Measurements from ENCODE around the gene XIAP.
"Not testable (repeated sequence)": the region's sequence is repeated elsewhere in the genome, so short reads cannot be mapped to it uniquely, and the experiment has no call there.

DNA sequence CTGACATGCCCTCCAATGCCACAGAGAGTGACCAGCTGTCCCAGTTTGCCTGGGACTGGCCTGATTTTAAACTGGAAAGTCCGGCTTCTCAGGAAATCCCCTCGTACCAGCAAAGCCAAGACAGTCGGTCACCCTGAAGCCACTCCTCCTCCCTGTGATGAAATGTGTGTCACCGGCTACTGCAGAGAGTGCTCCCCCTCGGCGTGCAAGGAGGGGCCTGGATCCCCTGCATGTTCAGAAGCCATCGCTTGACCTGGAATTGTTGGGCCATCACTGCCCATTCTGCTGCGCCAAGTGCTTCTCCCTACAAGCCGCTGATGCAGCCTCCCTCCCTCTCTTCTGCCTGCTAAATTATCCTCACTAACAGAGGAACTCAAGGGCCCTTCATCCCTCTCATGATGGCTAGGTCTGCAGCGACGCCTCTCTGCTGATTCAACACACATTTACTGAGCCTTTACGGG, 44.9 kb upstream of the XIAP start:
- not testable (repeated sequence) for TF ChIP-seq CTCF (IDR thresholded peaks at IDR 0.05); ZFX (IDR thresholded peaks at IDR 0.05; ENCODE audit: borderline replicate concordance)

Measured in 22Rv1 (cell line).